D721Med (cell line): Measurements from ENCODE around the gene HS3ST4.

Source experiments
- DNase-seq: peaks from one replicate; pipeline ENCODE4 v3.0.0; 2011; ENCODE audit warnings: low spot score; ENCODE audit not compliant: insufficient read length
- FAIRE-seq: peaks from 2 replicates; lab custom pipeline; 2011; peaks lifted over from hg19 to GRCh38; lab: Jason Lieb, UNC
- TF ChIP-seq, protein P1 (sequence below): IDR thresholded peaks from 2 replicates; pipeline ENCODE4 v1.5.1; 2012; ENCODE audit warnings: mild to moderate bottlenecking, control low read depth; ENCODE audit not compliant: insufficient read depth; ENCODE audit errors: missing control alignments

Gene HS3ST4

GRCh38 chr16:25730396-25730795 lies 38.6 kb downstream of the HS3ST4 start:
- FAIRE-seq (no peak), DNase-seq (no peak)
- TF ChIP-seq, protein P1, sequence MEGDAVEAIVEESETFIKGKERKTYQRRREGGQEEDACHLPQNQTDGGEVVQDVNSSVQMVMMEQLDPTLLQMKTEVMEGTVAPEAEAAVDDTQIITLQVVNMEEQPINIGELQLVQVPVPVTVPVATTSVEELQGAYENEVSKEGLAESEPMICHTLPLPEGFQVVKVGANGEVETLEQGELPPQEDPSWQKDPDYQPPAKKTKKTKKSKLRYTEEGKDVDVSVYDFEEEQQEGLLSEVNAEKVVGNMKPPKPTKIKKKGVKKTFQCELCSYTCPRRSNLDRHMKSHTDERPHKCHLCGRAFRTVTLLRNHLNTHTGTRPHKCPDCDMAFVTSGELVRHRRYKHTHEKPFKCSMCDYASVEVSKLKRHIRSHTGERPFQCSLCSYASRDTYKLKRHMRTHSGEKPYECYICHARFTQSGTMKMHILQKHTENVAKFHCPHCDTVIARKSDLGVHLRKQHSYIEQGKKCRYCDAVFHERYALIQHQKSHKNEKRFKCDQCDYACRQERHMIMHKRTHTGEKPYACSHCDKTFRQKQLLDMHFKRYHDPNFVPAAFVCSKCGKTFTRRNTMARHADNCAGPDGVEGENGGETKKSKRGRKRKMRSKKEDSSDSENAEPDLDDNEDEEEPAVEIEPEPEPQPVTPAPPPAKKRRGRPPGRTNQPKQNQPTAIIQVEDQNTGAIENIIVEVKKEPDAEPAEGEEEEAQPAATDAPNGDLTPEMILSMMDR, result no peak

DNA sequence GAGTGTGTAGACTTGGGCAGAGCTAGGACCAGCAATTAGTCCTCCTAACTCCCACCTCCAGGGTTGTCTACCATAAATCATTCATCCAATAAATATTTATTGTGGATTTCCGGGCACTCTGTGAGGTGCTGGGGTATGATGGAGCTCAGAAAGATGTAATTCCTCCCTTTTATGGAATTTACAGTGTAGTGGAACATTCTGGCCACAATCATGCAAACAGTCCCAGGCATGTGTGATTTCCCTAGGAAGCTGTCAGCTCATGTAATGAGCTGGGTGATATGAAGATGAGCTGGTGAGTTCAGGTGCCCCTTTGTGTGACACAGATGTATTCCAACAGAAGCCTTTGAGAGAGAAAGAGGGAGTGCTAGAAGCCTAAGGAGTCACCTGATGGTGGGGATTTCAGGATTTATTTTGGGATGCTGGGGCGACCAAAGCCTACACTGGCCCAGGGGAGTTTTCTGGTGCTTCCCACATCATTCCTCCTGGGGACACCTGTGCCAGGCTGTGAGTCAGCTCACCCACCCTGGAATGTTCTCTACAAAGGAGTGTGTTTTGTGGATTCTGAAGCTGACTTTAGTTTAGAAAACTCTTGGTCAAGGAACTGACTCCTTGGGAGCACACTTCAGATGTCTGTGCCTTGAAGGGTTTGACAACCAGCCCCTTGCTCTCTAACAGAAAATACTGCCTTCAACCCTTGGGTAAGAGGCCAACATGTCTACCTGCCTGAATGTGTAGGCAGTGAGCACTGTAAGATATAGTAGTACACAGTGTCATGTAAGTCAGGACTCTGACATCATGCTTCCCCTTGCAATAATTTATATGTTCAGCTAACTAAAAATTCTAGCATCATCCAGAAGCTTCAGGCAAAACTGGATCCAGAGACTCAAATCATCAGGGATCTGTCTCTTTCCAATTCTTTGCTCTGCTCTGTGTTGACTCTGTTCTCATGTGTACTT lies 42.9 kb downstream of the HS3ST4 start:
- DNase-seq, result no peak
- TF ChIP-seq, protein P1, result no peak
- no peak for FAIRE-seq

- DNase-seq, result no peak
- TF ChIP-seq, protein P1, result no peak
- FAIRE-seq, result no peak
Measured at GRCh38 chr16:25735645-25736044, 43.9 kb downstream of the HS3ST4 start.

DNA sequence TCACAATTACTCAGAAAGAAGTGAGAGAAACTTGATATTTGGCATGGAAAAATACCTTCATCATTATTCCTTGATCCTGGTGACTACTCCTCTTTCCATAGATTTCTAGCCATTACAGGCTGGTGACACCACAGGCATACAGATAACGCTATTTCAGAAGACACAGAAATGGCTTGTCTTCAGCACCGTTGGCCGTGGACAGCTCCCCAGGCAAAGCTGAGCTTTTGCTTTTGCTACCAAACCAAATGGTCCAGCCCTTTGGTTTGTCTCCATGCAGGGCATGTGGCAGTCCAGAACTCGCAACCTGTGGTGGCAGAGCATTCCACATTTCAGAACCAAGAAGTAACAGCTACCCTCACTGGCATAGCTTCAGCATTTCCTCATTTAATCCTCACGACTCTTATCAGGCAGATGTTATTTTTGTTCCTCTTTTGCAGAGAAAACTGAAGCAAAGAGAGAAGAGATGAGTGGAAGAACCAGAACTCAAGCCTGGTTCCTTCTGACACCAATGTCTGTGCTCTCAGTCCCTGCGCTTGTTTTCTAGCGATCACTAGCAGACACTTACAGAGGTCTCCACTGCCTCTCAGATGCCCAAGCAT lies 55.5 kb downstream of the HS3ST4 start:
- no peak for FAIRE-seq
- TF ChIP-seq, protein P1, result no peak
- no peak for DNase-seq

- no peak for DNase-seq
- no peak for FAIRE-seq
- TF ChIP-seq, protein P1, result no peak
Measured at GRCh38 chr16:25748092-25748654, 56.4 kb downstream of the HS3ST4 start.

DNA sequence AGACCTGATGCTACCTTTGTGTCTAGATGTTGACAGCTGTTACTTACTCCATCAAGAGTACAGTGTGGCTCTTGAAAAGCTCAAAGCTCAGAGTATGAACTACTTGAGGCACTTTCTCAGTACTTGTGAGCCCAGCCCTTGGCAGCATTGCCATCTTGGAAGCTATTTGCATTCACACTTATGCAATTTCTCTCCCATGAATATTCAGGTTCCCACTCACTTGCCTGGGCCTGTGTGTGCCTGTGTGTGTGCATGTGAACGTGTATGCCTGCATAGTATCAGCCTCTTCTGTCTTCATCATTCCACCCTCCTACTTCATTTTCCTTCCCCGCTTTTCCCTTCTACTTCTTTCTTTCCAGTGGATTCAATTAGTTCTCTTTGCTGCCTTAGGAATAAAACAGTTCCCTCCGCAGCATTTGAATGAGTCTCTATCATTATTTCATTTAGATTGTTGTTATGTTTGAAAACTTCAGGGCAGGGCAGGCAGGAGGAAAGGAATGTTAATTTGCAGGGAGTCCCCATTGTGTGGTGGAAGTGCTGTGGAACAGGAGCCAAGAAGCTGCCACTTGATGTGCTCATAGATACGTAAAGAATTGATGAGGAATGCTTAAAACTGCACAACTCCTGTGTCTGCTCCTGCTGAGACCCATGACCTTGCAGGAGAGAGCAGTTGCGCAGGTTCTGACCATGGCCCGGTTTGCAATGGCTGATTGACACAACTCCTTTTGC lies 58.9 kb downstream of the HS3ST4 start:
- DNase-seq (no peak), FAIRE-seq (no peak)
- TF ChIP-seq, protein P1, result no peak
